Cardiac muscle cell (in vitro differentiated cells and primary cell): Measurements from ENCODE around the gene XXYLT1. TPM values are rescaled to one million over a fixed set of nuclear protein-coding genes. Genes with fewer than 3 reads are reported as not detected.

Source experiments
- DNase-seq, 2 donors: peaks; one replicate each; pipeline versions ENCODE4 v3.0.0 to v3.0.0-alpha.2; 2010 to 2017; ENCODE audit warnings: low read depth in 1 of 2, low spot score in 1 of 2
- H3K27ac ChIP-seq: fragments of 200-600 bp; sonication (generic); 2 replicates; pipeline ENCODE4 v1.5.1; 2016
- H3K27me3 ChIP-seq: fragments of 200-600 bp; sonication (generic); 2 replicates; pipeline ENCODE4 v1.6.0; 2016; ENCODE audit warnings: control low read depth
- H3K36me3 ChIP-seq: fragments of 200-600 bp; sonication (generic); 2 replicates; pipeline ENCODE4 v1.5.1; 2016; ENCODE audit warnings: control low read depth
- H3K4me1 ChIP-seq: fragments of 200-600 bp; sonication (generic); 2 replicates; pipeline ENCODE4 v1.8.1; 2017; ENCODE audit warnings: low read depth, mild to moderate bottlenecking, mixed run types
- H3K4me3 ChIP-seq: fragments of 200-600 bp; sonication (generic); 2 replicates; pipeline ENCODE4 v1.5.1; 2016; ENCODE audit warnings: mild to moderate bottlenecking
- H3K9me3 ChIP-seq: fragments of 200-600 bp; sonication (generic); 2 replicates; pipeline ENCODE4 v1.5.1; 2017; ENCODE audit warnings: low read depth, mild to moderate bottlenecking, control low read depth
- CTCF ChIP-seq: IDR thresholded peaks from 2 replicates; pipeline ENCODE4 v1.5.1; 2012; ENCODE audit warnings: low read depth, mild to moderate bottlenecking, low read length
- polyA plus RNA-seq: library from polyadenylated mRNA; unstranded; fragments of >200 nt; fragmentation: Nextera tagmentation; extraction: Ambion mirVana; gene quantifications from 2 replicates; pipeline ENCODE4 v1.2.1, GENCODE V29; 2016
- total RNA-seq: library from RNA; depleted of rRNA; stranded (reverse); fragments of >200 nt; gene quantifications from 2 replicates; pipeline ENCODE4 v1.2.3, GENCODE V29; 2016

XXYLT1 gene
- total and polyA plus RNA-seq, 2 experiments from 2014 or later: 52.5 to 62.2 TPM

GRCh38 chr3:195259154-195259474, 11.8 kb downstream of the XXYLT1 start:
- Histone ChIP-seq H3K4me1 (peaks cover 12% of the 10 kb centered on the region), H3K27me3 (no peaks in the 10 kb centered on the region), H3K4me3 (no peak overlapping the region), H3K36me3 (no peaks in the 10 kb centered on the region), H3K27ac (peak overlapping the region; percentile 73), H3K9me3 (no peaks in the 10 kb centered on the region)
- no peak for DNase-seq
- TF ChIP-seq CTCF: no peak

- TF ChIP-seq CTCF: no peak
- H3K9me3 ChIP-seq: no peaks in the 10 kb centered on the region
- no peaks in the 10 kb centered on the region for H3K27me3 ChIP-seq
- no peak for DNase-seq
- H3K4me3 ChIP-seq: no peak overlapping the region
- no peaks in the 10 kb centered on the region for H3K36me3 ChIP-seq
- peaks cover 12% of the 10 kb centered on the region for H3K4me1 ChIP-seq
- H3K27ac ChIP-seq: no peak overlapping the region
Measured at GRCh38 chr3:195258449-195259153, 12.4 kb downstream of the XXYLT1 start.

- no peak overlapping the region for H3K4me3 ChIP-seq
- TF ChIP-seq CTCF: no peak
- H3K9me3 ChIP-seq: no peaks in the 10 kb centered on the region
- no peak overlapping the region for H3K27ac ChIP-seq
- no peak for DNase-seq
- peaks cover 16% of the 10 kb centered on the region for H3K4me1 ChIP-seq
- no peaks in the 10 kb centered on the region for H3K27me3 ChIP-seq
- no peaks in the 10 kb centered on the region for H3K36me3 ChIP-seq
Measured at GRCh38 chr3:195257454-195258448, 13.2 kb downstream of the XXYLT1 start.

GRCh38 chr3:195256639-195257453, 14.1 kb downstream of the XXYLT1 start:
- DNase-seq: no peak
- no peak overlapping the region for H3K27ac ChIP-seq
- no peak overlapping the region for H3K4me3 ChIP-seq
- no peaks in the 10 kb centered on the region for H3K27me3 ChIP-seq
- H3K9me3 ChIP-seq: no peaks in the 10 kb centered on the region
- peaks cover 18% of the 10 kb centered on the region for H3K4me1 ChIP-seq
- H3K36me3 ChIP-seq: no peaks in the 10 kb centered on the region
- no peak for TF ChIP-seq CTCF
